Endometrium (tissue), 2 donors: Measurements from ENCODE around the gene PTX3.

Source experiments
- FAIRE-seq: peaks from 2 replicates; lab custom pipeline; 2012; peaks lifted over from hg19 to GRCh38; lab: Jason Lieb, UNC
- donor health status: control.
- donor health status: control.

The PTX3 gene

GRCh38 chr3:157475921-157476414 lies 39.3 kb downstream of the PTX3 start:
- no peak for FAIRE-seq

- FAIRE-seq, result no peak
Measured at GRCh38 chr3:157477441-157477840, 40.8 kb downstream of the PTX3 start.

GRCh38 chr3:157479464-157480243 lies 43.0 kb downstream of the PTX3 start:
- no peak for FAIRE-seq

- FAIRE-seq, result no peak
Measured at GRCh38 chr3:157487339-157487738, 50.7 kb downstream of the PTX3 start.

- no peak for FAIRE-seq
Measured at GRCh38 chr3:157488144-157488543, 51.5 kb downstream of the PTX3 start.

GRCh38 chr3:157491136-157491535 lies 54.5 kb downstream of the PTX3 start:
- FAIRE-seq, result no peak
